SW480 (cell line): ENCODE measurements around the gene MS4A18.

Experiments used
- DNase-seq: peaks from one replicate; pipeline ENCODE4 v3.0.0-alpha.2; 2016; ENCODE audit warnings: low spot score

Gene MS4A18

GRCh38 chr11:60767388-60767811 is 42.9 kb downstream of the MS4A18 start:
- peak; percentile 18 for DNase-seq

GRCh38 chr11:60768202-60768601 is 43.7 kb downstream of the MS4A18 start:
- DNase-seq, result no peak

GRCh38 chr11:60769273-60769672 is 44.8 kb downstream of the MS4A18 start:
- DNase-seq, result no peak

GRCh38 chr11:60769811-60770210 is 45.3 kb downstream of the MS4A18 start:
- DNase-seq, result no peak

GRCh38 chr11:60771146-60771545 is 46.6 kb downstream of the MS4A18 start:
- DNase-seq, result no peak

- DNase-seq, result peak; percentile 14
Observed at GRCh38 chr11:60771879-60772525, 47.5 kb downstream of the MS4A18 start.

GRCh38 chr11:60772666-60773065 is 48.1 kb downstream of the MS4A18 start:
- DNase-seq, result no peak

- DNase-seq, result no peak
Observed at GRCh38 chr11:60774726-60775125, 50.2 kb downstream of the MS4A18 start.

GRCh38 chr11:60775420-60775961 is 51.0 kb downstream of the MS4A18 start:
- peak; percentile 86 for DNase-seq

- no peak for DNase-seq
Observed at GRCh38 chr11:60776167-60776566, 51.6 kb downstream of the MS4A18 start.

GRCh38 chr11:60777106-60777505 is 52.6 kb downstream of the MS4A18 start:
- DNase-seq, result peak; percentile 52

- DNase-seq, result peak; percentile 79
Observed at GRCh38 chr11:60777572-60777971, 53.1 kb downstream of the MS4A18 start.

GRCh38 chr11:60780065-60780464 is 55.5 kb downstream of the MS4A18 start:
- DNase-seq, result no peak

- no peak for DNase-seq
Observed at GRCh38 chr11:60780774-60781173, 56.3 kb downstream of the MS4A18 start.

- DNase-seq, result no peak
Observed at GRCh38 chr11:60781286-60781980, 56.9 kb downstream of the MS4A18 start.

GRCh38 chr11:60781981-60782316 is 57.4 kb downstream of the MS4A18 start:
- no peak for DNase-seq

- no peak for DNase-seq
Observed at GRCh38 chr11:60782393-60783140, 58.0 kb downstream of the MS4A18 start.

- no peak for DNase-seq
Observed at GRCh38 chr11:60783141-60783484, 58.6 kb downstream of the MS4A18 start.

GRCh38 chr11:60783911-60784310 is 59.4 kb downstream of the MS4A18 start:
- DNase-seq, result no peak

- DNase-seq, result no peak
Observed at GRCh38 chr11:60785136-60785535, 60.6 kb downstream of the MS4A18 start, which contains the start of gene MS4A10. Gene MS4A10, plus strand, starts transcription at chr11:60785333. Its CDS starts 5,003 bp downstream, at chr11:60790336.

- DNase-seq, result no peak
Observed at GRCh38 chr11:60785806-60786361, 61.4 kb downstream of the MS4A18 start.

GRCh38 chr11:60786811-60787567 is 62.5 kb downstream of the MS4A18 start:
- DNase-seq, result no peak
